Peyer's patch (tissue), 4 donors: ENCODE measurements around the gene OSBPL5.
"Not testable (repeated sequence)": the region's sequence is repeated elsewhere in the genome, so short reads cannot be mapped to it uniquely, and the experiment has no call there.

Source experiments
- POLR2A ChIP-seq, 2 donors: fragments of 450-650 bp; IDR thresholded peaks; one replicate each; pipeline ENCODE4 v1.5.1; 2017; ENCODE audit warnings: antibody characterized with exemption in 2 of 2, mild to moderate bottlenecking in 2 of 2, moderate library complexity in 2 of 2
- TF ChIP-seq, protein P1 (sequence below), 6 experiments: fragments of 450-650 bp in 4 of 6; fragments of 200-600 bp in 2 of 6; sonication (generic) in 1 of 6; IDR thresholded peaks; one replicate each; pipeline ENCODE4 v1.5.1; 2017 to 2019; ENCODE audit warnings: antibody characterized with exemption in 6 of 6, mild to moderate bottlenecking in 3 of 6, moderate library complexity in 1 of 6

DNA sequence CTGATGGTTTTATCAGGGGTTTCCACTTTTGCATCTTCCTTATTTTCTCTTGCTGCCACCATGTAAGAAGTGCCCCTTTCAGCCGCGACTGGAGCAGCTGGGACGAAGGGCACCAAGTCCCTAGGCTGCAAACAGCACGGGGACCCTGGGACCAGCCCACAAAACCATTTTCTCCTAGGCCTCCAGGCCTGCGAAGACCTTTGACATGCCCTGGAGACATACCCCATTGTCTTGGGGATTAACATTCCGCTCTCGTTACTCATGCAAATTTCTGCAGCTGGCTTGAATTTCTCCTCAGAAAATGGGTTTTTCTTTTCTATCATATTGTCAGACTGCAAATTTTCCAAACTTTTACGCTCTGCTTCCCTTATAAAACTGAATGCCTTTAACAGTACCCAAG, 101.2 kb downstream of the OSBPL5 start:
- TF ChIP-seq, protein P1, sequence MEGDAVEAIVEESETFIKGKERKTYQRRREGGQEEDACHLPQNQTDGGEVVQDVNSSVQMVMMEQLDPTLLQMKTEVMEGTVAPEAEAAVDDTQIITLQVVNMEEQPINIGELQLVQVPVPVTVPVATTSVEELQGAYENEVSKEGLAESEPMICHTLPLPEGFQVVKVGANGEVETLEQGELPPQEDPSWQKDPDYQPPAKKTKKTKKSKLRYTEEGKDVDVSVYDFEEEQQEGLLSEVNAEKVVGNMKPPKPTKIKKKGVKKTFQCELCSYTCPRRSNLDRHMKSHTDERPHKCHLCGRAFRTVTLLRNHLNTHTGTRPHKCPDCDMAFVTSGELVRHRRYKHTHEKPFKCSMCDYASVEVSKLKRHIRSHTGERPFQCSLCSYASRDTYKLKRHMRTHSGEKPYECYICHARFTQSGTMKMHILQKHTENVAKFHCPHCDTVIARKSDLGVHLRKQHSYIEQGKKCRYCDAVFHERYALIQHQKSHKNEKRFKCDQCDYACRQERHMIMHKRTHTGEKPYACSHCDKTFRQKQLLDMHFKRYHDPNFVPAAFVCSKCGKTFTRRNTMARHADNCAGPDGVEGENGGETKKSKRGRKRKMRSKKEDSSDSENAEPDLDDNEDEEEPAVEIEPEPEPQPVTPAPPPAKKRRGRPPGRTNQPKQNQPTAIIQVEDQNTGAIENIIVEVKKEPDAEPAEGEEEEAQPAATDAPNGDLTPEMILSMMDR (IDR thresholded peaks at IDR 0.05): not testable (repeated sequence)
- TF ChIP-seq POLR2A (IDR thresholded peaks at IDR 0.05): not testable (repeated sequence)
